Choroid plexus epithelial cell (primary cell): Measurements from ENCODE around the gene TM4SF20.
A peak's percentile ranks its signal among the peaks of the same experiment; 100 is the strongest.

Experiments used
- DNase-seq: peaks from one replicate; pipeline ENCODE4 v3.0.0-alpha.2; 2010; ENCODE audit warnings: low read depth
- H3K4me3 ChIP-seq: 2 replicates; pipeline ENCODE4 v1.5.1; 2011; ENCODE audit warnings: low read depth, mild to moderate bottlenecking, control low read depth, low read length, moderate library complexity
- TF ChIP-seq, protein P1 (sequence below): conservative IDR thresholded peaks from 2 replicates; pipeline ENCODE4 v1.5.1; 2011; ENCODE audit warnings: low read depth, mild to moderate bottlenecking, control low read depth, inconsistent platforms, low read length, moderate library complexity

The TM4SF20 gene

DNA sequence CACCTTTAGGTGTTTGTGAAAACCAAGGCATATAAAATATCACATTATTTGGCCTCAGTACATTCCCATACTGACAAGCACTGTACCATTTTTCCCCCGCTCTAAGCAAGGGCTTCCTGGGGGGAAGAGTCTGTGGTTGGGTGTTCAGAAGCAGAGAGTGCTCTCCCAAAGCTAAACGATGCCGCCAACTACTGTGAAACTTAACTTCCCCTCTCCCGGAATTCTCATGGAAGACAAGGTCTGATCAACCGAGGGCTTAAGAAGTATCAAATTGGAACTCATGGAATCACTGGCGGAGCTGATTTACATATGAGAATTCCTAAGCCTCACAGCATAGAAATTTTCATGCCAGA is 54.5 kb downstream of the TM4SF20 start:
- peak; percentile 42 for DNase-seq
- peak overlapping the region; percentile 88 for H3K4me3 ChIP-seq
- TF ChIP-seq, protein P1, sequence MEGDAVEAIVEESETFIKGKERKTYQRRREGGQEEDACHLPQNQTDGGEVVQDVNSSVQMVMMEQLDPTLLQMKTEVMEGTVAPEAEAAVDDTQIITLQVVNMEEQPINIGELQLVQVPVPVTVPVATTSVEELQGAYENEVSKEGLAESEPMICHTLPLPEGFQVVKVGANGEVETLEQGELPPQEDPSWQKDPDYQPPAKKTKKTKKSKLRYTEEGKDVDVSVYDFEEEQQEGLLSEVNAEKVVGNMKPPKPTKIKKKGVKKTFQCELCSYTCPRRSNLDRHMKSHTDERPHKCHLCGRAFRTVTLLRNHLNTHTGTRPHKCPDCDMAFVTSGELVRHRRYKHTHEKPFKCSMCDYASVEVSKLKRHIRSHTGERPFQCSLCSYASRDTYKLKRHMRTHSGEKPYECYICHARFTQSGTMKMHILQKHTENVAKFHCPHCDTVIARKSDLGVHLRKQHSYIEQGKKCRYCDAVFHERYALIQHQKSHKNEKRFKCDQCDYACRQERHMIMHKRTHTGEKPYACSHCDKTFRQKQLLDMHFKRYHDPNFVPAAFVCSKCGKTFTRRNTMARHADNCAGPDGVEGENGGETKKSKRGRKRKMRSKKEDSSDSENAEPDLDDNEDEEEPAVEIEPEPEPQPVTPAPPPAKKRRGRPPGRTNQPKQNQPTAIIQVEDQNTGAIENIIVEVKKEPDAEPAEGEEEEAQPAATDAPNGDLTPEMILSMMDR, result no peak

DNA sequence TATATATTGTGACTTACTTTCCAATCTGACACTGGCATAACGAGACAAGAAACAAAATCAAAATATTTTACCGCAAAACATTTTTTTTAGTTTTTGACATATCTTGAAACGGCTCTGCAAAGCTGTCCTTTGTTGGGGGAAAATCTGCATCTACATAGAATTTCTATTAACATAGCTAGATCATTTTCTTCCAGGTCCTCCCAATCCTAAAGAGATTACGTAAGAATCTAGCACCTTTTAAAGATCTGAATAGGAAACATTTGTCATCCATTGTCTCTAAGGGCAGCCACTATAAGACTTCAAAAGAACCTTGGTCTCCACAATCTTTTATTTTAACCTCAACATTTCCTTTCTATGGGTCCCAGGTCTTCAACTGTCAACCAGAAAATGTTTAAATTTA is 55.3 kb downstream of the TM4SF20 start:
- no peak overlapping the region for H3K4me3 ChIP-seq
- DNase-seq, result no peak
- TF ChIP-seq, protein P1, result no peak

DNA sequence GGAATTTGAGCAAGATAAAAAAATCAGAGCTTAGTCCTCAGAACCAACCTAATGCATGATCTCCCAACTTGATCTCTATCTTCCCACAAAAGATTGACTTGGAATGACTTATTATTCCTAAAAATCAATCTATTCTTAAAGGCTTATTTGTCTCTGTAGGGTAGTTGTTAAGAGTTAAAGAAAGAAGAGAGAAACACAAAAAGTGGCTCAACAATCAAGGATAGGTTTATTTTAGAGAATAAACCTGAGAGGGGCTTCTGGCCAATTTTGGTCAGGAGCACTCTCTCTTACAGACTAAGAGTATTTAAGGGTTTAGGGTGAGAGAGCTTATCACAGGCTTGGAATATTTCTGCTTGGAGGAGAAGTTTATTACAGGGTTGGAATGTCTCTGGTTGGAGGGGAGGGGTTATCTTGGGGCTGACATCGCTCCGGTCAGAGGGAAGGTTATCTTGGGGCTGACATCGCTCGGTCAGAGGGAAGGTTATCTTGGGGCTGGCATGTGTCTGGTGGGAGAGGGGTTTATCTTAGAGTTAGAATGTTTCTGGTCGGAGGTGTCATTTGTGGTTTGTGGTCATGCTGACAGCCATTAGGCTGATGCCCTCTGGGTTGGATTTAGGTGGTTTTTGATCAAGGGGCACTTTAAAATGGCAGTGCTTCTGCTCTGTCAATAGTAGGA is 56.4 kb downstream of the TM4SF20 start:
- no peak for DNase-seq
- TF ChIP-seq, protein P1, result no peak
- no peak overlapping the region for H3K4me3 ChIP-seq

DNA sequence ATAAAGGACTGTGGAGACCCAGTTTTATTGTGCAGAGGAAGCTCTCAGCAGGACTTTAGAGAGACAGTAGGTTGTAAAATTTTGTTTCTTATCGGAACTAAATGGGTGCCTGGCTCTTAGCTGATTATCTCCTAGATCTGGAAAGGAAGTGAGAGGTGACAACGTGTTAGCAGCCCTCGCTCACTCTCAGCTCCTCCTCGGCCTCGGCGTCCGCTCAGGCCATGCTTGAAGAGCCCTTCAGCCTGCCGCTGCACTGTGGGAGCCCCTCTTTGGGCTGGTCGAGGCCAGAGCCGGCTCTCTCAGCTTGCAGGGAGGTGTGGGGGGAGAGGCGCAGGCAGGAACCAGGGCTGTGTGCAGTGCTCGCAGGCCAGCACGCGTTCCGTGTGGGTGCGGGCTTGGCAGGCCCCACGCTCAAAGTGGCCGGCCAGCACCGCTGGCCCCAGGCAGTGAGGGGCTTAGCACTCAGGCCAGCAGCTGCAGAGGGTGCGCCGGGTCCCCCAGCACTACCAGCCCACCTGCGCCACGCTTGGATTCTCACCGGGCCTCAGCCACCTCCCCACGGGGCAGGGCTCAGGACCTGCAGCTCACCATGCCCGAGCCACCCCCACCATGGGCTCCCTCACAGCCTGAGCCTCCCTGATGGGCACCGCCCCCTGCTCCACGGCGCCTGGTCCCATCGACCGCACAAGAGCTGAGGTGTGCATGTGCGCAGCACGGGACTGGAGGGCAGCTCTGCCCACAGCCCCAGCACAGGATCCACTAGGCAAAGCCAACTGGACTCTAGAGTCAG is 58.6 kb downstream of the TM4SF20 start:
- H3K4me3 ChIP-seq, result no peak overlapping the region
- DNase-seq, result no peak
- TF ChIP-seq, protein P1, result no peak

DNA sequence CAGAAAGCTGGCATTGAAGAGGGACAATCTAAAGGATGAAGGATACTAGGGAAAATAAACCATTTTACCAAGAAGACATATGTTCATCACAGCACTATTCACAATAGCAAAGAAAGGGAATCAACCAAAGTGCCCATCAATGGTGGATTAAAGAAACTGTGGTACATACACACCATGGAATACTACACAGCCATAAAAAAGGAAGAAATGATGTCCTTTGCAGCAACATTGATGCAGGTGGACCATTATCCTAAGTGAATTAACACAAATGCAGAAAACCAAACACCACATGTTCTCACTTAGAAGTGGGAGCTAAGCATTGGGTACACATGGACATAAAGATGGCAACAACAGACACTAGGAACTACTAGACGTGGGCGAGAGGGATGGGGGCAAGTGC is 61.3 kb downstream of the TM4SF20 start:
- no peak overlapping the region for H3K4me3 ChIP-seq
- TF ChIP-seq, protein P1, result no peak

DNA sequence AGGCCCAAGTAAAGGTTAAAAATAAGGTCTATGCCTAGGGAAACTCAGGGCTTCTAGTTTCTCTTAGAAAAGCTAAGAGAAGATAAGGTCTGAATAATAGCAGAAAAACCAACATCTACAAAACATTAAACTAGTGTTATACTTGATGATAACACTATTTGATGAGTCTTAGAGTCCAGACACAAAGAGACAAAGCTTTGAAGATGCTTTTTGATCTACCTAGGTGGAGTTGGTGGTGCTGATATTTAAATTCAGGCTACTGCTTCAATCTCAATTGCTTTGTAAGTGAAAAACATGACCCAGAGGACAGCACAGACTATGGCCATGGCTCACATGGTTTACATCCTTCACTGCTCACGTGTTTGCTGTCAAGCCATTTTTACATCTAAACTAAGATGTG is 65.8 kb downstream of the TM4SF20 start:
- H3K4me3 ChIP-seq, result no peak overlapping the region
- DNase-seq, result no peak
- TF ChIP-seq, protein P1, result no peak

More for the DNA sequence above, 61.3 kb downstream of the TM4SF20 start:
- no peak for DNase-seq
